GM23338 (cell line): ENCODE results near the gene WDR27. TPM values are rescaled to one million over a fixed set of nuclear protein-coding genes. Genes with fewer than 3 reads are reported as not detected.

ENCODE experiments used
- ATAC-seq: fragments of 200-7000 bp; cut with Tn5 transposase; 3 replicates; pipeline ENCODE4 v1.9.1; 2020
- DNase-seq: peaks from one replicate; pipeline ENCODE4 v3.0.0-alpha.2; 2015; ENCODE audit warnings: low spot score
- H2AFZ ChIP-seq: fragments of 200-600 bp; sonication (generic); 2 replicates; pipeline ENCODE4 v1.8.0; 2016; ENCODE audit warnings: antibody characterized with exemption, mild to moderate bottlenecking, moderate library complexity
- H3F3A ChIP-seq: fragments of 200-600 bp; sonication (generic); replicated peaks from 2 replicates; pipeline ENCODE4 v1.8.0; 2017; ENCODE audit warnings: antibody characterized with exemption, mixed run types, low read depth
- H3K27ac ChIP-seq: fragments of 200-600 bp; sonication (generic); 2 replicates; pipeline ENCODE4 v1.6.1; 2016; ENCODE audit warnings: low read depth
- H3K27me3 ChIP-seq: fragments of 200-600 bp; sonication (generic); 2 replicates; pipeline ENCODE4 v1.8.0; 2016; ENCODE audit warnings: mild to moderate bottlenecking, mixed run types, moderate library complexity; ENCODE audit not compliant: insufficient read depth
- H3K36me3 ChIP-seq: fragments of 200-600 bp; sonication (generic); 2 replicates; pipeline ENCODE4 v1.8.0; 2016; ENCODE audit warnings: mild to moderate bottlenecking; ENCODE audit not compliant: insufficient read depth
- H3K4me1 ChIP-seq: fragments of 200-600 bp; sonication (generic); 2 replicates; pipeline ENCODE4 v1.8.0; 2016; ENCODE audit warnings: mild to moderate bottlenecking, moderate library complexity; ENCODE audit not compliant: insufficient read depth
- H3K4me2 ChIP-seq: fragments of 200-600 bp; sonication (generic); 2 replicates; pipeline ENCODE4 v1.7.1; 2017; ENCODE audit warnings: mixed run types
- H3K4me3 ChIP-seq: fragments of 200-600 bp; sonication (generic); 2 replicates; pipeline ENCODE4 v1.6.1; 2016; ENCODE audit warnings: mixed run types
- H3K79me2 ChIP-seq: fragments of 200-600 bp; sonication (generic); replicated peaks from 2 replicates; pipeline ENCODE4 v1.8.0; 2017; ENCODE audit warnings: mild to moderate bottlenecking; ENCODE audit not compliant: insufficient read depth
- H3K9me2 ChIP-seq: fragments of 200-600 bp; sonication (generic); 2 replicates; pipeline ENCODE4 v1.8.0; 2017; ENCODE audit not compliant: insufficient read depth
- H4K20me1 ChIP-seq: fragments of 200-600 bp; sonication (generic); replicated peaks from 2 replicates; pipeline ENCODE4 v1.8.0; 2017; ENCODE audit warnings: mild to moderate bottlenecking; ENCODE audit not compliant: insufficient read depth
- H3K27ac Mint-ChIP-seq: 2 replicates; pipeline ENCODE4 v1.8.0; 2020; ENCODE audit warnings: inconsistent platforms, mild to moderate bottlenecking, moderate library complexity, mixed read lengths
- H3K27me3 Mint-ChIP-seq: 3 replicates; pipeline ENCODE4 v1.8.0; 2022; ENCODE audit warnings: low read depth, mild to moderate bottlenecking, moderate library complexity, mixed read lengths, inconsistent platforms; ENCODE audit not compliant: insufficient read depth, poor library complexity
- H3K36me3 Mint-ChIP-seq: 3 replicates; pipeline ENCODE4 v1.8.0; 2021; ENCODE audit warnings: low read depth, mild to moderate bottlenecking, inconsistent platforms, moderate library complexity, mixed read lengths
- H3K4me1 Mint-ChIP-seq: 3 replicates; pipeline ENCODE4 v1.8.0; 2020; ENCODE audit warnings: mild to moderate bottlenecking, inconsistent platforms, mixed read lengths
- H3K4me3 Mint-ChIP-seq: 3 replicates; pipeline ENCODE4 v1.8.0; 2021; ENCODE audit warnings: moderate library complexity, mild to moderate bottlenecking, inconsistent platforms, mixed read lengths
- H3K9me3 Mint-ChIP-seq: 3 replicates; pipeline ENCODE4 v1.8.0; 2020; ENCODE audit warnings: moderate library complexity, mild to moderate bottlenecking, inconsistent platforms, mixed read lengths
- CREB1 ChIP-seq: fragments of 250-450 bp; sonication (Bioruptor Pico); IDR thresholded peaks from 2 replicates; pipeline ENCODE4 v1.5.0; 2020; ENCODE audit warnings: low read depth, mild to moderate bottlenecking, moderate library complexity
- EZH2 ChIP-seq: fragments of 200-600 bp; sonication (generic); IDR thresholded peaks from one replicate; pipeline ENCODE4 v1.8.0; 2017; ENCODE audit warnings: antibody characterized with exemption, mild to moderate bottlenecking, low read depth; ENCODE audit not compliant: unreplicated experiment
- EZH2phosphoT487 ChIP-seq: fragments of 200-600 bp; sonication (generic); IDR thresholded peaks from one replicate; pipeline ENCODE4 v1.8.1; 2018; ENCODE audit warnings: antibody characterized with exemption; ENCODE audit not compliant: unreplicated experiment
- JUNB ChIP-seq: IDR thresholded peaks from one replicate; pipeline ENCODE4 v1.6.1; 2016; ENCODE audit warnings: antibody characterized with exemption; ENCODE audit not compliant: unreplicated experiment
- NANOG ChIP-seq: IDR thresholded peaks from 2 replicates; pipeline ENCODE4 v1.6.1; 2016; ENCODE audit warnings: antibody characterized with exemption, borderline replicate concordance
- POLR2AphosphoS5 ChIP-seq: IDR thresholded peaks from 2 replicates; pipeline ENCODE4 v1.6.1; 2016; ENCODE audit warnings: antibody characterized with exemption, low read depth
- STAT1 ChIP-seq: IDR thresholded peaks from one replicate; pipeline ENCODE4 v1.6.1; 2016; ENCODE audit warnings: antibody characterized with exemption; ENCODE audit not compliant: unreplicated experiment
- ZNF114 ChIP-seq: fragments of 250-450 bp; sonication (Bioruptor Pico); IDR thresholded peaks from 2 replicates; pipeline ENCODE4 v1.5.0; 2020; ENCODE audit warnings: mild to moderate bottlenecking, moderate library complexity
- ZNF331 ChIP-seq: fragments of 250-450 bp; sonication (Bioruptor Pico); IDR thresholded peaks from 2 replicates; pipeline ENCODE4 v1.5.0; 2020; ENCODE audit warnings: low read depth, mild to moderate bottlenecking, moderate library complexity
- ZNF462 ChIP-seq: fragments of 250-450 bp; sonication (Bioruptor Pico); IDR thresholded peaks from 2 replicates; pipeline ENCODE4 v1.5.0; 2020; ENCODE audit warnings: mild to moderate bottlenecking, moderate library complexity
- polyA plus RNA-seq: library from polyadenylated mRNA; unstranded; fragments of >200 nt; fragmentation: Nextera tagmentation; extraction: Ambion mirVana; gene quantifications from 2 replicates; pipeline ENCODE4 v1.2.1, GENCODE V29; 2016
- total RNA-seq: library from RNA; depleted of rRNA; stranded (reverse); fragments of >200 nt; shearing (Covaris generic); gene quantifications from 2 replicates; pipeline ENCODE4 v1.2.3, GENCODE V29; 2014
- TF ChIP-seq, protein P1 (sequence below): IDR thresholded peaks from 2 replicates; pipeline ENCODE4 v1.6.1; 2016; ENCODE audit warnings: antibody characterized with exemption
- TF ChIP-seq, protein P2 (sequence below), 2 experiments: fragments of 200-600 bp in 1 of 2; sonication (generic) in 1 of 2; conservative IDR thresholded peaks; 2 replicates each; pipeline versions ENCODE4 v1.5.1 to v1.6.1; 2016 to 2017; ENCODE audit warnings: antibody characterized with exemption in 2 of 2, low read depth in 2 of 2, mild to moderate bottlenecking in 2 of 2, moderate library complexity in 1 of 2
- TF ChIP-seq, protein P3 (sequence below): IDR thresholded peaks from one replicate; pipeline ENCODE4 v1.6.1; 2018; ENCODE audit warnings: antibody characterized with exemption; ENCODE audit not compliant: unreplicated experiment

The WDR27 gene
- total and polyA plus RNA-seq, 2 experiments from 2014 or later: 55.3 to 80.4 TPM

DNA sequence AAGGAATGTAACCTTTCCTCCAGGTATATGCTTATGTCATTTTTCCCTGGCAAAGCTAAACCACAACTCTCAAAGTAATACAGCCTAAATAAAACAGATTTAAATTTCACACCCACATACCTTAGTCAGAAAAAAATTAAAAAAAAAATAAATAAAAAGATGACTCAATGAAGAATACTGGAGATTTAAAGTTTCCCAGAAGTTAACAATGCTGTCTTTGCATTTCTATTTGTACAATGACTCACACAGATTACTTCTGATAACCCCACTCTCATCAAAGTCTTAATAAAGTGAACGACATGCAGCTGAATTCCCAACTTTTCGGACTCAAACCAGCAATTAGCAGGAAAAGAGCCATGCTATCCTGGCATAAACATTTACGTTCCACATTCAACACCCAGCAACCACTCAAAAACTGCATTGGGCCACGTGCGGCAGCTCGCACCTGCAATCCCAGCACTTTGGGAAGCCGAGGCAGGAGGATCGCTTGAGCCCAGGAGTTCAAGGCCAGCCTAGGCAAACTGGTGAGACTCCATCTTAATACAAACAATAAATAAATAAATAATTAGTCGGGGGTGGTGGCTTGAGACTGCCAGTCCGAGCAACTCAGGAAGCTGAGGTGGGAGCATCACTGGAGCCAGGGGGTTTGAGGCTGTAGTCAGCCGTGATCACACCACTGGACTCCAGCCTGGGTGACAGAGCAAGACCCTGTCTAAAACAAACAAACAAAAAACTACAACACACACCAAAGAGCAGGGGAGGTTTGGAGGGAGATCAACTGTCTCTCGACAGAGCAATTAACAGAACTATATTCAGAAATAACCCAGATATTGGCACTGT lies 130.5 kb downstream of the WDR27 start:
- Histone ChIP-seq H3K4me2 (no peak overlapping the region), H3K9me2 (no peaks in the 10 kb centered on the region), H3K36me3 (no peaks in the 10 kb centered on the region), H2AFZ (no peak overlapping the region), H3K27ac (no peak overlapping the region), H3K4me1 (no peaks in the 10 kb centered on the region), H3K4me3 (no peak overlapping the region), H3K79me2 (no peaks in the 10 kb centered on the region), H3F3A (no peaks in the 10 kb centered on the region), H4K20me1 (no peaks in the 10 kb centered on the region), H3K27me3 (no peaks in the 10 kb centered on the region)
- Mint-ChIP-seq H3K4me3 (no peak overlapping the region), H3K36me3 (peaks cover 6% of the 10 kb centered on the region; the same call in 2 of the 3 replicates), H3K9me3 (no peaks in the 10 kb centered on the region), H3K4me1 (no peaks in the 10 kb centered on the region), H3K27ac (no peak overlapping the region), H3K27me3 (peaks cover 6% of the 10 kb centered on the region)
- DNase-seq (no peak), ATAC-seq (no peak)
- TF ChIP-seq NANOG (no peak), STAT1 (no peak), ZNF462 (CRISPR knock-in tag) (no peak), EZH2phosphoT487 (no peak), ZNF114 (CRISPR knock-in tag) (no peak), POLR2AphosphoS5 (no peak), JUNB (no peak), CREB1 (CRISPR knock-in tag) (no peak), EZH2 (no peak), ZNF331 (CRISPR knock-in tag) (no peak)
- TF ChIP-seq, protein P1, sequence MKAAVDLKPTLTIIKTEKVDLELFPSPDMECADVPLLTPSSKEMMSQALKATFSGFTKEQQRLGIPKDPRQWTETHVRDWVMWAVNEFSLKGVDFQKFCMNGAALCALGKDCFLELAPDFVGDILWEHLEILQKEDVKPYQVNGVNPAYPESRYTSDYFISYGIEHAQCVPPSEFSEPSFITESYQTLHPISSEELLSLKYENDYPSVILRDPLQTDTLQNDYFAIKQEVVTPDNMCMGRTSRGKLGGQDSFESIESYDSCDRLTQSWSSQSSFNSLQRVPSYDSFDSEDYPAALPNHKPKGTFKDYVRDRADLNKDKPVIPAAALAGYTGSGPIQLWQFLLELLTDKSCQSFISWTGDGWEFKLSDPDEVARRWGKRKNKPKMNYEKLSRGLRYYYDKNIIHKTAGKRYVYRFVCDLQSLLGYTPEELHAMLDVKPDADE: no peak
- TF ChIP-seq, protein P2, sequence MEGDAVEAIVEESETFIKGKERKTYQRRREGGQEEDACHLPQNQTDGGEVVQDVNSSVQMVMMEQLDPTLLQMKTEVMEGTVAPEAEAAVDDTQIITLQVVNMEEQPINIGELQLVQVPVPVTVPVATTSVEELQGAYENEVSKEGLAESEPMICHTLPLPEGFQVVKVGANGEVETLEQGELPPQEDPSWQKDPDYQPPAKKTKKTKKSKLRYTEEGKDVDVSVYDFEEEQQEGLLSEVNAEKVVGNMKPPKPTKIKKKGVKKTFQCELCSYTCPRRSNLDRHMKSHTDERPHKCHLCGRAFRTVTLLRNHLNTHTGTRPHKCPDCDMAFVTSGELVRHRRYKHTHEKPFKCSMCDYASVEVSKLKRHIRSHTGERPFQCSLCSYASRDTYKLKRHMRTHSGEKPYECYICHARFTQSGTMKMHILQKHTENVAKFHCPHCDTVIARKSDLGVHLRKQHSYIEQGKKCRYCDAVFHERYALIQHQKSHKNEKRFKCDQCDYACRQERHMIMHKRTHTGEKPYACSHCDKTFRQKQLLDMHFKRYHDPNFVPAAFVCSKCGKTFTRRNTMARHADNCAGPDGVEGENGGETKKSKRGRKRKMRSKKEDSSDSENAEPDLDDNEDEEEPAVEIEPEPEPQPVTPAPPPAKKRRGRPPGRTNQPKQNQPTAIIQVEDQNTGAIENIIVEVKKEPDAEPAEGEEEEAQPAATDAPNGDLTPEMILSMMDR (conservative IDR thresholded peaks at IDR 0.05; ENCODE audit: low read depth in 2 of 2): no peak
- TF ChIP-seq, protein P3, sequence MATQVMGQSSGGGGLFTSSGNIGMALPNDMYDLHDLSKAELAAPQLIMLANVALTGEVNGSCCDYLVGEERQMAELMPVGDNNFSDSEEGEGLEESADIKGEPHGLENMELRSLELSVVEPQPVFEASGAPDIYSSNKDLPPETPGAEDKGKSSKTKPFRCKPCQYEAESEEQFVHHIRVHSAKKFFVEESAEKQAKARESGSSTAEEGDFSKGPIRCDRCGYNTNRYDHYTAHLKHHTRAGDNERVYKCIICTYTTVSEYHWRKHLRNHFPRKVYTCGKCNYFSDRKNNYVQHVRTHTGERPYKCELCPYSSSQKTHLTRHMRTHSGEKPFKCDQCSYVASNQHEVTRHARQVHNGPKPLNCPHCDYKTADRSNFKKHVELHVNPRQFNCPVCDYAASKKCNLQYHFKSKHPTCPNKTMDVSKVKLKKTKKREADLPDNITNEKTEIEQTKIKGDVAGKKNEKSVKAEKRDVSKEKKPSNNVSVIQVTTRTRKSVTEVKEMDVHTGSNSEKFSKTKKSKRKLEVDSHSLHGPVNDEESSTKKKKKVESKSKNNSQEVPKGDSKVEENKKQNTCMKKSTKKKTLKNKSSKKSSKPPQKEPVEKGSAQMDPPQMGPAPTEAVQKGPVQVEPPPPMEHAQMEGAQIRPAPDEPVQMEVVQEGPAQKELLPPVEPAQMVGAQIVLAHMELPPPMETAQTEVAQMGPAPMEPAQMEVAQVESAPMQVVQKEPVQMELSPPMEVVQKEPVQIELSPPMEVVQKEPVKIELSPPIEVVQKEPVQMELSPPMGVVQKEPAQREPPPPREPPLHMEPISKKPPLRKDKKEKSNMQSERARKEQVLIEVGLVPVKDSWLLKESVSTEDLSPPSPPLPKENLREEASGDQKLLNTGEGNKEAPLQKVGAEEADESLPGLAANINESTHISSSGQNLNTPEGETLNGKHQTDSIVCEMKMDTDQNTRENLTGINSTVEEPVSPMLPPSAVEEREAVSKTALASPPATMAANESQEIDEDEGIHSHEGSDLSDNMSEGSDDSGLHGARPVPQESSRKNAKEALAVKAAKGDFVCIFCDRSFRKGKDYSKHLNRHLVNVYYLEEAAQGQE: no peak
